Liver (tissue), 9 donors: ENCODE data around the gene TPRA1. TPM values are rescaled to one million over a fixed set of nuclear protein-coding genes. Genes with fewer than 3 reads are reported as not detected.

Experiments used
- DNase-seq: peaks from one replicate; pipeline ENCODE4 v3.0.0-alpha.2; 2017; ENCODE audit warnings: low spot score
- H3K27ac ChIP-seq, 2 donors: one replicate each; pipeline ENCODE4 v1.7.0; 2013; ENCODE audit warnings: inconsistent platforms in 2 of 2, low read length in 2 of 2, control low read depth in 1 of 2, low read depth in 1 of 2, mild to moderate bottlenecking in 1 of 2
- H3K27me3 ChIP-seq, 4 donors: one replicate each; pipeline versions ENCODE4 v1.6.1 to v1.7.0; 2013; ENCODE audit warnings: low read length in 3 of 4, inconsistent platforms in 1 of 4, mild to moderate bottlenecking in 1 of 4, moderate library complexity in 1 of 4; ENCODE audit not compliant: control insufficient read depth in 4 of 4, insufficient read depth in 4 of 4
- H3K36me3 ChIP-seq, 4 donors: one replicate each; pipeline versions ENCODE4 v1.6.1 to v1.7.0; 2013; ENCODE audit warnings: low read length in 3 of 4, mild to moderate bottlenecking in 3 of 4, low read depth in 1 of 4, moderate library complexity in 1 of 4; ENCODE audit not compliant: control insufficient read depth in 4 of 4, insufficient read depth in 3 of 4
- H3K4me1 ChIP-seq, 4 donors: one replicate each; pipeline versions ENCODE4 v1.6.1 to v1.7.0; 2013; ENCODE audit warnings: low read length in 3 of 4, mild to moderate bottlenecking in 3 of 4, moderate library complexity in 1 of 4; ENCODE audit not compliant: control insufficient read depth in 4 of 4, insufficient read depth in 4 of 4
- H3K4me3 ChIP-seq, 3 donors: one replicate each; pipeline versions ENCODE4 v1.6.1 to v1.7.0; 2013; ENCODE audit warnings: low read length in 3 of 3, control low read depth in 1 of 3, low read depth in 1 of 3, mild to moderate bottlenecking in 1 of 3
- H3K9ac ChIP-seq, 2 donors: one replicate each; pipeline ENCODE4 v1.7.0; 2013; ENCODE audit warnings: low read length in 2 of 2, mild to moderate bottlenecking in 2 of 2, moderate library complexity in 2 of 2, control low read depth in 1 of 2, low read depth in 1 of 2
- H3K9me3 ChIP-seq, 4 donors: one replicate each; pipeline versions ENCODE4 v1.6.1 to v1.7.0; 2013; ENCODE audit warnings: low read length in 3 of 4; ENCODE audit not compliant: control insufficient read depth in 4 of 4
- CTCF ChIP-seq: fragments of 150-350 bp; IDR thresholded peaks from 2 replicates; pipeline ENCODE4 v1.5.1; 2017; ENCODE audit warnings: improper control_type of control experiment, low read depth, low read length; ENCODE audit not compliant: missing input control
- FOXA1 ChIP-seq: IDR thresholded peaks from 2 replicates; pipeline ENCODE4 v1.6.1; 2016; ENCODE audit warnings: antibody characterized with exemption
- FOXA2 ChIP-seq: IDR thresholded peaks from 2 replicates; pipeline ENCODE4 v1.6.1; 2016; ENCODE audit warnings: antibody characterized with exemption
- HNF4A ChIP-seq, 2 donors: conservative IDR thresholded peaks; 2 replicates each; pipeline ENCODE4 v1.6.1; 2016; ENCODE audit warnings: antibody characterized with exemption in 2 of 2, mild to moderate bottlenecking in 2 of 2
- HNF4G ChIP-seq: IDR thresholded peaks from 2 replicates; pipeline ENCODE4 v1.6.1; 2016; ENCODE audit warnings: antibody characterized with exemption
- JUND ChIP-seq, 2 donors: IDR thresholded peaks; 2 replicates each; pipeline ENCODE4 v1.6.1; 2016; ENCODE audit warnings: antibody characterized with exemption in 2 of 2
- MAX ChIP-seq: IDR thresholded peaks from 2 replicates; pipeline ENCODE4 v1.6.1; 2016; ENCODE audit warnings: antibody characterized with exemption
- NR2F2 ChIP-seq: IDR thresholded peaks from 2 replicates; pipeline ENCODE4 v1.6.1; 2016; ENCODE audit warnings: antibody characterized with exemption
- RAD21 ChIP-seq, 2 donors: IDR thresholded peaks; 2 replicates each; pipeline ENCODE4 v1.6.1; 2016; ENCODE audit warnings: antibody characterized with exemption in 2 of 2, mild to moderate bottlenecking in 2 of 2
- REST ChIP-seq: IDR thresholded peaks from 2 replicates; pipeline ENCODE4 v1.6.1; 2016; ENCODE audit warnings: antibody characterized with exemption, mild to moderate bottlenecking
- RXRA ChIP-seq, 2 donors: IDR thresholded peaks; 2 replicates each; pipeline ENCODE4 v1.6.1; 2017 to 2018; ENCODE audit warnings: antibody characterized with exemption in 2 of 2, mild to moderate bottlenecking in 1 of 2
- SP1 ChIP-seq: IDR thresholded peaks from 2 replicates; pipeline ENCODE4 v1.6.1; 2018; ENCODE audit warnings: antibody characterized with exemption, mild to moderate bottlenecking
- TAF1 ChIP-seq: conservative IDR thresholded peaks from 2 replicates; pipeline ENCODE4 v1.6.1; 2016; ENCODE audit warnings: antibody characterized with exemption, mild to moderate bottlenecking
- YY1 ChIP-seq: IDR thresholded peaks from 2 replicates; pipeline ENCODE4 v1.6.1; 2016; ENCODE audit warnings: antibody characterized with exemption, mild to moderate bottlenecking
- ZBTB33 ChIP-seq: IDR thresholded peaks from 2 replicates; pipeline ENCODE4 v1.6.1; 2016; ENCODE audit warnings: antibody characterized with exemption
- WGBS: extraction: QIAGEN DNeasy Blood & Tissue Kit; methylation state at CpG from one replicate; pipeline ENCODE4 v1.1.7; 2013; 5-methylcytosine and 5-hydroxymethylcytosine counted together
- polyA plus RNA-seq, 2 donors: library from polyadenylated mRNA; stranded (reverse) in 1 of 2; unstranded in 1 of 2; fragments of 200-250 nt in 1 of 2; fragments of >200 nt in 1 of 2; fragmentation: Nextera tagmentation in 1 of 2; extraction: Ambion mirVana in 1 of 2; gene quantifications; one replicate each; pipeline versions ENCODE4 v1.2.1 to v1.2.3, GENCODE V29; 2013 to 2015
- total RNA-seq, 2 donors: library from RNA; depleted of rRNA; stranded (reverse); fragments of >200 nt; gene quantifications; one replicate each; pipeline ENCODE4 v1.2.3, GENCODE V29; 2014
- donor health status: healthy.
- donor health status: healthy.
- donor health status: healthy.
- donor health status: healthy.
- donor health status: healthy.

Gene TPRA1
- total and polyA plus RNA-seq, 4 donors, result 17.3 to 27.1 (median 21.3) TPM

- TF ChIP-seq ZBTB33, result no peak
Measured at GRCh38 chr3:127535106-127535785, 55.3 kb downstream of the TPRA1 start (continued).

GRCh38 chr3:127534564-127534963 lies 56.0 kb downstream of the TPRA1 start:
- no peak for TF ChIP-seq HNF4A (conservative IDR thresholded peaks at IDR 0.05)
- Histone ChIP-seq H3K36me3 (no peaks in the 10 kb centered on the region), H3K27ac (no peak overlapping the region), H3K27me3 (no peaks in the 10 kb centered on the region), H3K9me3 (no peaks in the 10 kb centered on the region), H3K4me3 (no peak overlapping the region), H3K4me1 (peaks cover 0 to 2% (median 0%) of the 10 kb centered on the region in 4 donors), H3K9ac (no peak overlapping the region)
- no peak for DNase-seq
- 92% methylated on average over 11 of the region's 11 CpGs for WGBS

GRCh38 chr3:127534161-127534451 lies 56.4 kb downstream of the TPRA1 start:
- no peaks in the 10 kb centered on the region for H3K36me3 ChIP-seq
- TF ChIP-seq MAX (no peak), FOXA2 (no peak), CTCF (no peak), YY1 (no peak), RAD21 (IDR thresholded peaks at IDR 0.05) (no peak), NR2F2 (no peak), REST (no peak), TAF1 (no peak), JUND (IDR thresholded peaks at IDR 0.05) (no peak), FOXA1 (no peak), HNF4G (no peak), ZBTB33 (no peak), HNF4A (conservative IDR thresholded peaks at IDR 0.05) (no peak), SP1 (no peak), RXRA (IDR thresholded peaks at IDR 0.05) (no peak)
- no peak overlapping the region for H3K9ac ChIP-seq
- WGBS, result 86% methylated on average over 2 of the region's 2 CpGs
- DNase-seq, result no peak
- H3K27ac ChIP-seq, result no peak overlapping the region
- no peaks in the 10 kb centered on the region for H3K9me3 ChIP-seq
- peaks cover 0 to 2% (median 0%) of the 10 kb centered on the region in 4 donors for H3K4me1 ChIP-seq
- no peaks in the 10 kb centered on the region for H3K27me3 ChIP-seq
- no peak overlapping the region for H3K4me3 ChIP-seq
